ENCODE data around the gene LYL1.

Gene LYL1

DNA sequence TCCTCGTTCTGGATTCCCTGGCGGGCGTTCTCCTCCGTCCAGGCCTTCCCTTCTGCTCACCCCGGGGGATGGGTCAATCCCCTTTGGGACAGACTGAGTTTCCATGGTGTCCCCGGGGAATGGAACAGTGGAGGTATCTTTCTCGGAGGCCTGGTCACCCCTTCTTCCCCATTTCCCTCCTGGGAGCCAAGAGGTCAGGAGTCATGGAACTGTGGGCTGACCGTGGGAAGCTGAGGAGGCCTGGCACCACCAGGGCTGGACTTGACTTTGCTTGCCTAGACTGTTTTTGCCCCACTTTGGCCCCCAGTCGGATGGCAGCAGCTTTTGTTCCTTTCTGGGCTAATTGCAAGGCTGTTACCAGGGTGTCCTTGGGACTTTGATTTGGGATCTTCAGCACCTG, 17.4 kb upstream of the LYL1 start:
- peak overlapping the region; percentile 86 for H3K4me3 ChIP-seq (replicated peaks; ENCODE audit: low read depth, low read length)
- DNase-seq (ENCODE audit: low read depth): no peak
- TF ChIP-seq, protein P1, sequence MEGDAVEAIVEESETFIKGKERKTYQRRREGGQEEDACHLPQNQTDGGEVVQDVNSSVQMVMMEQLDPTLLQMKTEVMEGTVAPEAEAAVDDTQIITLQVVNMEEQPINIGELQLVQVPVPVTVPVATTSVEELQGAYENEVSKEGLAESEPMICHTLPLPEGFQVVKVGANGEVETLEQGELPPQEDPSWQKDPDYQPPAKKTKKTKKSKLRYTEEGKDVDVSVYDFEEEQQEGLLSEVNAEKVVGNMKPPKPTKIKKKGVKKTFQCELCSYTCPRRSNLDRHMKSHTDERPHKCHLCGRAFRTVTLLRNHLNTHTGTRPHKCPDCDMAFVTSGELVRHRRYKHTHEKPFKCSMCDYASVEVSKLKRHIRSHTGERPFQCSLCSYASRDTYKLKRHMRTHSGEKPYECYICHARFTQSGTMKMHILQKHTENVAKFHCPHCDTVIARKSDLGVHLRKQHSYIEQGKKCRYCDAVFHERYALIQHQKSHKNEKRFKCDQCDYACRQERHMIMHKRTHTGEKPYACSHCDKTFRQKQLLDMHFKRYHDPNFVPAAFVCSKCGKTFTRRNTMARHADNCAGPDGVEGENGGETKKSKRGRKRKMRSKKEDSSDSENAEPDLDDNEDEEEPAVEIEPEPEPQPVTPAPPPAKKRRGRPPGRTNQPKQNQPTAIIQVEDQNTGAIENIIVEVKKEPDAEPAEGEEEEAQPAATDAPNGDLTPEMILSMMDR (IDR thresholded peaks at IDR 0.05; ENCODE audit: low read length, missing control alignments): no peak

DNA sequence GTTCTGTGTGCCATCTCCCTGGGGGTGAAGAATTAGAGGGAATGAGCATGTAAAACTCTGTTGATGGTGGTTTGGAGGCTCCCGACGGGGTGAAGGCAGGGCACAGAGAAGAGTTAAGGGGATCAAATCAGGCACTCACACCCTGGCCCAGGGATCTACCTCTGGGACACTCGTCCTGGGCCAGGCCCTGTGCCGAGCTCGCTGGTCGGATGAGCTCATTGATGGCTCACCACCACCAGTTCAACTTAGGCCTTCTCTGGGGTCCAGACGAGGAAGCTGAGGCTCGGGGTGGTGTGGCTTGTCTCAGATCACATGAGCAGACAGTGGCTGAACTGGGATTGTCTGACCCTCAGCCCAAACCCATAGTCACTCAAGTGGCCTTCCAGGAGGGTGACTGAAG, 17.0 kb upstream of the LYL1 start:
- no peak for DNase-seq (ENCODE audit: low read depth)
- peak overlapping the region; percentile 86 for H3K4me3 ChIP-seq (replicated peaks; ENCODE audit: low read depth, low read length)
- TF ChIP-seq, protein P1 (IDR thresholded peaks at IDR 0.05; ENCODE audit: low read length, missing control alignments): no peak

DNA sequence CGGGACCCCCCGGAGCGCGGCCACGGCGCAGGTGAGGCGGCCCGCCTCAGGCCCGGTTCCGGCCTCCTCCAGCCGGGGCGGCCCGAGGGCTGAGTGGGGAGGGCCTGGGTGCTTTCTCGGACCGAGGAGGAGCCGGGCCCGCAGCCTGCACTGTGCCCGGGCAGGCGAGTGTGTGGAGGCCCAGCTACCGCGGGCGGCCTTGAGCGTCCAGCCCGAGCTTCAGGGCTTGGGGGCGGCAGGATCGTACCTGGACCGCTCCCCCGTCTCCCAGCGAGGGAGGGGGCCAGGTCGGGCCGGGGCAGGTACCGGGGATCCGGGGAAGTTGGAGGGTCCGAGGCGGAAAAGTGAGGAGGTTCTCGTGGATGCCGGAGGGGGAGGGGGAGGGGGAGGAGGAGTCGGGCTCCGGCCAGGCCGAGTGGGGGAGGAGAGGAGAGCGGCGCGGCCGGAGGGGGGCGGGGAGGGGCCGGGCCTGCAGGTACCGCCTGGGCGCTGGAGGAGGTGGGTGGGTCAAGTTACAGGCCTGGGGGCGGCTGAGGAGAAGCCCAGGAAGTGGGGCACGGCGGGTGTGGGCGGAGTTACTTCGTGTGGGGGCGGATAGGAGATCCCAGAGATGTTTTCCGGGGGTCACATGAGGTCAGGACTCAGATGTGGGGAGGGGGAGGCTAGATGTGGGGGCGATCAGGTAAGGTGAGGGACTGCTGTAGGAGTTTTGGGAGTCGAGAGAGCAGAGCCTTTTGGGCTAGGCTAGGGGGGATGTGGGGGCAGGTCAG, 16.0 kb upstream of the LYL1 start:
- TF ChIP-seq, protein P1 (IDR thresholded peaks at IDR 0.05; ENCODE audit: low read length, missing control alignments): no peak
- DNase-seq (ENCODE audit: low read depth): peak; percentile 30
- peak overlapping the region; percentile 86 for H3K4me3 ChIP-seq (replicated peaks; ENCODE audit: low read depth, low read length)

DNA sequence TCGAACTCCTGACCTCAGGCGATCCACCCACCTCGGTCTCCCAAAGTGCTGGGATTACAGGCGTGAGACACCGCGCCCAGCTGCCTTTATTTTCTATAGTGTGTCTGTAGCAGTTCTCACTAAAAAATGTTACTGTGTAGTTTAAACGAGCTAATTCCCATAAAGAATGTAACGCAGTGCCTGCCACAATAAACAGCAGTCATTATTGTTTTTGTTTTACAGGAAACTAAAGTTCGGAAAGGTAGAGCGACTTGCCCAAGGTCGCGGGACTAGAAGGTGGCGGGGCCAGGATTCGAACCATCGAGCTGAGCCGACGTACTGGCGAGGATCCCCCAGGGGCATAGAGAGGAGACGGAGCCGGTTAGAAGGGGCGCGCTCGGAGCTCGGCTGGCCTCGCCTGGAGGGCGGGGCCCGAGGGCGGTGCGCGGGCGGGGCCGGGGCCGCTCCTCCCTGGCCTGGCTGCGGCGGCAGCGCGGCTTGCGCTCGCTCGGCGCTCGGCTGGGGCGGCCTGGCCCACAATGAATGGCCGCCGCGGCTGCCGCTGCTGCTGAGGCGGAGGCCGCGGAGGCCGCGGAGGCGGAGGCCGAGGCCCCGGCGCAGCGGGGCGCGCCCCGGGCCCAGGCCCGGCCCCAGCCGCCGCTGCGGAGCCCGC, 15.2 kb upstream of the LYL1 start, which contains the start of gene NACC1:
TSS of gene NACC1 (plus strand) at position 493 of the 652 bp plus-strand sequence. CDS start 16,944 bp downstream, outside the sequence.
- H3K4me3 ChIP-seq (replicated peaks; ENCODE audit: low read depth, low read length): peak within 1 kb of the TSS; percentile 96
- TF ChIP-seq, protein P1 (IDR thresholded peaks at IDR 0.05; ENCODE audit: low read length, missing control alignments): no peak
- peak; percentile 88 for DNase-seq (ENCODE audit: low read depth)

DNA sequence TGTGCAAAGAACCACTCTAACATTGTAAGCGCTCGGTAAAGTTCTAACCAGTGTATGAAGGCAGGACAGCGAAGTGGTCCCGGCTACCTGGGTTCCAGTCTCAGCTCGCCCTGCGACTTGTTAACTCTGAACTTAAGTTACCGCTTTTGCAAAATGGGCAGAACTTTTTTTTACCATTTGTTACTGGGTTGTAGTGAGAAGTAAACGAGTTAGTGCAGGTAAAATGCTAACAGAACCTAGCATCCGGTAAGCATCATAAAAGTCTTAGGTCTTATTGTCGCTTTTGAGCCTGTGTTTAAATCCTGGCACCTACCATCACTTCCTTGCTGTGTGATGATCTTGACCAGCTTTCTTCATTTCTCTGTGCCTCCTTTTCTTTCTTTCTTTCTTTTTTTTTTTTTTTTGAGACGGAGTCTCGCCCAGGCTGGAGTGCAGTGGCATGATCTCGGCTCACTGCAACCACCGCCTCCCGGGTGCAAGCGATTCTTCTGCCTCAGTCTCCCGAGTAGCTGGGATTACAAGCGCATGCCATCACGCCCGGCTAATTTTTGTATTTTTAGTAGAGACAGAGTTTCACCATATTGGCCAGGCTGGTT, 14.6 kb upstream of the LYL1 start:
- DNase-seq (ENCODE audit: low read depth): no peak
- peak overlapping the region; percentile 96 for H3K4me3 ChIP-seq (replicated peaks; ENCODE audit: low read depth, low read length)
- TF ChIP-seq, protein P1 (IDR thresholded peaks at IDR 0.05; ENCODE audit: low read length, missing control alignments): no peak

DNA sequence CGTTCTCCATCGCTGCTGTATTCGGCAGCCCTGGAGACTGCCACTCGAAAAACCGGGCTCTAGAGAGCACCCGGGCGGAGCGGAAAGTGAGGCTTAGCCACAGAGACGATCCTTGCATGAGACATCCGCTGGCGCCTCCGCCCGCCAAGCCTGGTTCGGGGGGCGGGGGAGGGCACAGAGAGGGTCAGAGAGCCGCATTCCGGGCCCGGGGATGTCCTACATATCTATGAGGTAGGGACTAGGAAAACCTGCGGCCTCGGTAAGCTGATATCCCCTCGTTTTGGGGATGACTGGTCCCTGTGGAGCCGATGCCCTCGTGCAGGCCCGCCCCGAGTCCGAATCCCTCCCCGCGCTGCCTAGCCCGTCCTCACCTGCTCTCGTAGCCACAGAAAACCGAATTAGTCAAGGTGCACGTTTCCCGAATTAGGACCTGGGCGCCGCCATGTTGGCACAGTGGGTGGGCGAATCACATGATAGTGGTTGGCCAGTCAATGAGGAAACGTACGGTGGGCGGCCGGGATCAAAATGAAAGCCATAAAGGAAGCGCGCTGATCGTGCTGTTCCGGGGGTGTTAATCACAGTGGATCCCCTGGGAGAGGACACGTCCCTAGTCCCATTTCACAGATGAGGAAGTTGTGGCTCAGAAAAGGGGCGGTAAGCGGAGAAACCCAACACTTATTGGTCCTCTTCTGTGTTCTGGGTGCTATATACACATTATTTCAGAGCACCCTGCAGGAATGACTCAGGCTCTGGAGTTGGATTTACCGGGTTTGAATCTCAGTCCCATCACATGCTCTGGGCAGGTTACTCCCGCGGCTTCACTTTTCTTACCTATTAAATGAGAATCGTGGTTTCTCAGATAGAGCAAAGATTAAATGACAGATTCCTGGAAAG, 13.9 kb upstream of the LYL1 start, which contains the start of gene TRMT1:
TSS of gene TRMT1 (minus strand) at position 459 of the 894 bp plus-strand sequence. CDS start at position 118, 341 bp downstream.
- TF ChIP-seq, protein P1 (IDR thresholded peaks at IDR 0.05; ENCODE audit: low read length, missing control alignments): no peak
- DNase-seq (ENCODE audit: low read depth): peak; percentile 95
- H3K4me3 ChIP-seq (replicated peaks; ENCODE audit: low read depth, low read length): peak within 1 kb of the TSS; percentile 96

Measured in fibroblast of pulmonary artery (primary cell).